HepG2 (cell line): Measurements from ENCODE around the gene CELF4. TPM values are rescaled to one million over a fixed set of nuclear protein-coding genes. Genes with fewer than 3 reads are reported as not detected.

Source experiments
- ATAC-seq: fragments of 200-7000 bp; cut with Tn5 transposase; 3 replicates; pipeline ENCODE4 v1.9.1; 2020; ENCODE audit warnings: mild to moderate bottlenecking, moderate library complexity
- BruUV-seq: library from RNA; stranded (reverse); fragments of 400-500 nt; replicated peaks from 2 replicates; lab custom pipeline; 2021; lab: Mats Ljungman, UMichigan
- CTCF ChIA-PET: fragments of 300-600 bp; formaldehyde crosslinking; extraction: SDS; loops from one replicate; lab custom pipeline; 2021; ENCODE audit warnings: low total read pairs, inconsistent platforms, low intra/inter-chr PET ratio; lab: Yijun Ruan, JAX
- POLR2A ChIA-PET: fragments of 350-600 bp; sonication (Branson Sonifier 250); formaldehyde crosslinking; loops from one replicate; lab custom pipeline; 2020; ENCODE audit warnings: antibody characterized with exemption, inconsistent platforms; lab: Yijun Ruan, JAX
- DNase-seq: peaks from one replicate; pipeline ENCODE4 v3.0.0-alpha.2; 2015; ENCODE audit warnings: low spot score
- FAIRE-seq: peaks from 3 replicates; lab custom pipeline; 2011; peaks lifted over from hg19 to GRCh38; lab: Jason Lieb, UNC
- H2AFZ ChIP-seq: one replicate; pipeline ENCODE4 v1.6.1; 2011; ENCODE audit warnings: low read length, inconsistent platforms
- H3K27ac ChIP-seq: fragments of 300-600 bp; 3 replicates; pipeline ENCODE4 v1.8.0; 2011; ENCODE audit warnings: mixed run types, mild to moderate bottlenecking, mixed read lengths, low read length, inconsistent platforms; ENCODE audit not compliant: insufficient read depth; ENCODE audit errors: extremely low read length
- H3K27me3 ChIP-seq, 2 experiments: fragments of 200-600 bp in 1 of 2; 2 replicates in 1 of 2; 3 replicates in 1 of 2; pipeline versions ENCODE4 v1.6.0 to v1.8.0; 2011; ENCODE audit warnings: low read length in 2 of 2, mild to moderate bottlenecking in 2 of 2, moderate library complexity in 2 of 2, inconsistent platforms in 1 of 2; ENCODE audit not compliant: insufficient read depth in 2 of 2, control insufficient read depth in 1 of 2
- H3K36me3 ChIP-seq, 2 experiments: fragments of 200-600 bp in 1 of 2; replicated peaks in 1 of 2; 2 replicates in 1 of 2; 3 replicates in 1 of 2; pipeline versions ENCODE4 v1.5.1 to v1.8.0; 2011; ENCODE audit warnings: low read length in 2 of 2, inconsistent platforms in 1 of 2; ENCODE audit not compliant: insufficient read depth in 2 of 2, control insufficient read depth in 1 of 2
- H3K4me1 ChIP-seq: 2 replicates; pipeline ENCODE4 v1.5.1; 2012; ENCODE audit warnings: low read length, inconsistent platforms; ENCODE audit not compliant: insufficient read depth
- H3K4me2 ChIP-seq: 2 replicates; pipeline ENCODE4 v1.6.0; 2011; ENCODE audit warnings: low read depth, low read length, inconsistent platforms
- H3K4me3 ChIP-seq, 3 experiments: fragments of 200-600 bp in 1 of 3; sonication (generic), shearing (Covaris generic) in 1 of 3; replicated peaks in 1 of 3; 2 replicates each; pipeline ENCODE4 v1.5.1; 2011 to 2016; ENCODE audit warnings: low read length in 3 of 3, inconsistent platforms in 2 of 3, low read depth in 2 of 3, mild to moderate bottlenecking in 2 of 3, control low read depth in 1 of 3, mixed read lengths in 1 of 3; ENCODE audit not compliant: insufficient read depth in 1 of 3
- H3K79me2 ChIP-seq: one replicate; pipeline ENCODE4 v1.6.1; 2011; ENCODE audit warnings: low read length, inconsistent platforms; ENCODE audit not compliant: insufficient read depth
- H3K9ac ChIP-seq: 2 replicates; pipeline ENCODE4 v1.6.0; 2011; ENCODE audit warnings: mild to moderate bottlenecking, low read depth, low read length, inconsistent platforms; ENCODE audit not compliant: insufficient read depth
- H3K9me3 ChIP-seq: 2 replicates; pipeline ENCODE4 v1.5.1; 2012; ENCODE audit warnings: mild to moderate bottlenecking, low read length
- H4K20me1 ChIP-seq: 2 replicates; pipeline ENCODE4 v1.6.0; 2011; ENCODE audit warnings: inconsistent platforms, mild to moderate bottlenecking, low read length, moderate library complexity; ENCODE audit not compliant: insufficient read depth
- AKNA ChIP-seq: sonication (generic); formaldehyde crosslinking; IDR thresholded peaks from 2 replicates; pipeline ENCODE4 v1.4.0; 2020; ENCODE audit warnings: missing genetic modification reagents, borderline replicate concordance
- CBFB ChIP-seq: sonication (generic); formaldehyde crosslinking; IDR thresholded peaks from 2 replicates; pipeline ENCODE4 v1.4.0; 2020; ENCODE audit warnings: missing genetic modification reagents
- GLI4 ChIP-seq: sonication (generic); formaldehyde crosslinking; IDR thresholded peaks from 2 replicates; pipeline ENCODE4 v1.5.1; 2020; ENCODE audit warnings: missing genetic modification reagents, mild to moderate bottlenecking, moderate library complexity, borderline replicate concordance
- HIC2 ChIP-seq: sonication (generic); formaldehyde crosslinking; IDR thresholded peaks from 2 replicates; pipeline ENCODE4 v1.9.0; 2022; ENCODE audit warnings: low read depth, missing genetic modification reagents
- IKZF4 ChIP-seq: sonication (generic); formaldehyde crosslinking; IDR thresholded peaks from 2 replicates; pipeline ENCODE4 v1.5.1; 2020; ENCODE audit warnings: borderline replicate concordance, mild to moderate bottlenecking, low read depth, missing genetic modification reagents; ENCODE audit errors: not compliant biosample characterization
- IRF1 ChIP-seq: sonication (generic); formaldehyde crosslinking; IDR thresholded peaks from 2 replicates; pipeline ENCODE4 v1.4.0; 2020; ENCODE audit warnings: low read depth, mild to moderate bottlenecking, missing genetic modification reagents
- MLLT10 ChIP-seq: sonication (generic); formaldehyde crosslinking; IDR thresholded peaks from 2 replicates; pipeline ENCODE4 v1.4.0; 2020; ENCODE audit warnings: missing genetic modification reagents
- U2AF2 ChIP-seq: fragments of 200-400 bp; formaldehyde crosslinking; IDR thresholded peaks from 2 replicates; pipeline ENCODE4 v1.6.1; 2017; ENCODE audit warnings: low read depth, mild to moderate bottlenecking, low read length
- ZNF230 ChIP-seq: sonication (generic); formaldehyde crosslinking; IDR thresholded peaks from 2 replicates; pipeline ENCODE4 v1.4.0; 2020; ENCODE audit warnings: mild to moderate bottlenecking, missing genetic modification reagents
- ZNF232 ChIP-seq: sonication (generic); formaldehyde crosslinking; IDR thresholded peaks from 2 replicates; pipeline ENCODE4 v1.4.0; 2020; ENCODE audit warnings: missing genetic modification reagents, borderline replicate concordance
- ZNF547 ChIP-seq: sonication (generic); formaldehyde crosslinking; IDR thresholded peaks from 2 replicates; pipeline ENCODE4 v1.5.1; 2020; ENCODE audit warnings: mild to moderate bottlenecking, missing genetic modification reagents
- WGBS: methylation state at CpG from one replicate; pipeline ENCODE4 v1.1.6; 2017; ENCODE audit warnings: low lambda C conversion rate; 5-methylcytosine and 5-hydroxymethylcytosine counted together
- in situ Hi-C: cut with HindIII; loops from 2 replicates; pipeline ENCODE4 v1.10.0; 2017; ENCODE audit warnings: low pct_unique_long_range_greater_than_20kb; ENCODE audit not compliant: extremely low pct_ligation_motif_present
- intact Hi-C: fragments of 100-400 bp; cut with micrococcal nuclease; formaldehyde crosslinking; loops from one replicate; pipeline ENCODE4 v1.10.0; 2022; ENCODE audit not compliant: unreplicated experiment
- polyA plus RNA-seq, 8 experiments: library from polyadenylated mRNA; depleted of rRNA in 3 of 8; stranded (reverse) in 7 of 8; unstranded in 1 of 8; fragments of >200 nt; fragmentation: Illumina TruSeq in 4 of 8; extraction: Trizol in 4 of 8; gene quantifications; 2 replicates each; pipeline versions ENCODE4 v1.2.1 to v1.2.3, GENCODE V29; 2011 to 2016; ENCODE audit warnings: low read depth in 4 of 8, missing spikeins in 1 of 8, mixed read lengths in 1 of 8; ENCODE audit not compliant: insufficient read depth in 1 of 8
- total RNA-seq, 5 experiments: library from RNA; depleted of rRNA; stranded (reverse); fragments of >200 nt; fragmentation: Illumina TruSeq; extraction: Trizol; gene quantifications; 2 replicates each; pipeline ENCODE4 v1.2.3, GENCODE V29; 2016; ENCODE audit warnings: low read depth in 1 of 5

The CELF4 gene
- total and polyA plus RNA-seq, 2 of the 13 experiments (the other 11 are each of a cell fraction or from before 2014, with no cell fraction given): not detected

GRCh38 chr18:37501136-37501535 lies 64.5 kb downstream of the CELF4 start:
- no peaks in the 10 kb centered on the region for H3K36me3 ChIP-seq
- H2AFZ ChIP-seq: no peak overlapping the region
- POLR2A ChIA-PET: no interaction called here
- ATAC-seq (no peak), DNase-seq (no peak), FAIRE-seq (no peak)
- WGBS: 0% methylated on average over 3 of the region's 4 CpGs
- no peak overlapping the region for H3K4me2 ChIP-seq
- H3K9me3 ChIP-seq: no peaks in the 10 kb centered on the region
- H3K4me1 ChIP-seq: no peaks in the 10 kb centered on the region
- CTCF ChIA-PET: no interaction called here
- peaks cover 3 to 29% of the 10 kb centered on the region in 2 experiments; a peak in 2 of 5 replicates for H3K27me3 ChIP-seq
- H3K27ac ChIP-seq: no peak overlapping the region
- H3K79me2 ChIP-seq: no peaks in the 10 kb centered on the region
- no peaks in the 10 kb centered on the region for H4K20me1 ChIP-seq
- intact Hi-C loops: no loop called here
- H3K4me3 ChIP-seq: no peak overlapping the region
- H3K9ac ChIP-seq: no peak overlapping the region
- TF ChIP-seq ZNF230: no peak
- no peak for TF ChIP-seq AKNA (CRISPR knock-in tag)
- TF ChIP-seq, all 625 proteins: peak for 0
- BruUV-seq: no TSS peak
- in situ Hi-C loops: no loop called here

GRCh38 chr18:37499913-37500312 lies 65.7 kb downstream of the CELF4 start:
- intact Hi-C loops: no loop called here
- in situ Hi-C loops: loop anchor here (25.0 kb wide), 1 partner anchor 563 kb away; no protein-coding TSS in a partner anchor
- 31% methylated on average over 9 of the region's 10 CpGs for WGBS
- Histone ChIP-seq H3K9ac (no peak overlapping the region), H3K27me3 (peaks cover 3 to 31% of the 10 kb centered on the region in 2 experiments; a peak in 2 of 5 replicates), H3K79me2 (no peaks in the 10 kb centered on the region), H3K4me1 (no peaks in the 10 kb centered on the region), H3K9me3 (no peaks in the 10 kb centered on the region), H3K36me3 (no peaks in the 10 kb centered on the region), H3K4me2 (no peak overlapping the region), H4K20me1 (no peaks in the 10 kb centered on the region), H3K4me3 (no peak overlapping the region), H2AFZ (no peak overlapping the region), H3K27ac (no peak overlapping the region)
- ATAC-seq: no peak
- POLR2A ChIA-PET: no interaction called here
- BruUV-seq: no TSS peak
- no peak for DNase-seq
- FAIRE-seq: no peak
- CTCF ChIA-PET: no interaction called here
- TF ChIP-seq IKZF4 (CRISPR knock-in tag) (no peak), U2AF2 (no peak), GLI4 (no peak), MLLT10 (CRISPR knock-in tag) (no peak), IRF1 (CRISPR knock-in tag) (no peak), ZNF547 (CRISPR knock-in tag) (no peak), CBFB (CRISPR knock-in tag) (no peak), ZNF232 (CRISPR knock-in tag) (no peak), HIC2 (CRISPR knock-in tag) (no peak)
